ENCODE measurements around the gene KCNAB1. TPM values are rescaled to one million over a fixed set of nuclear protein-coding genes. Genes with fewer than 3 reads are reported as not detected.

The KCNAB1 gene
- total and polyA plus RNA-seq, 2 of the 8 experiments (the other 6 are each of a cell fraction or from before 2014, with no cell fraction given), result 0.51 to 2.3 TPM

DNA sequence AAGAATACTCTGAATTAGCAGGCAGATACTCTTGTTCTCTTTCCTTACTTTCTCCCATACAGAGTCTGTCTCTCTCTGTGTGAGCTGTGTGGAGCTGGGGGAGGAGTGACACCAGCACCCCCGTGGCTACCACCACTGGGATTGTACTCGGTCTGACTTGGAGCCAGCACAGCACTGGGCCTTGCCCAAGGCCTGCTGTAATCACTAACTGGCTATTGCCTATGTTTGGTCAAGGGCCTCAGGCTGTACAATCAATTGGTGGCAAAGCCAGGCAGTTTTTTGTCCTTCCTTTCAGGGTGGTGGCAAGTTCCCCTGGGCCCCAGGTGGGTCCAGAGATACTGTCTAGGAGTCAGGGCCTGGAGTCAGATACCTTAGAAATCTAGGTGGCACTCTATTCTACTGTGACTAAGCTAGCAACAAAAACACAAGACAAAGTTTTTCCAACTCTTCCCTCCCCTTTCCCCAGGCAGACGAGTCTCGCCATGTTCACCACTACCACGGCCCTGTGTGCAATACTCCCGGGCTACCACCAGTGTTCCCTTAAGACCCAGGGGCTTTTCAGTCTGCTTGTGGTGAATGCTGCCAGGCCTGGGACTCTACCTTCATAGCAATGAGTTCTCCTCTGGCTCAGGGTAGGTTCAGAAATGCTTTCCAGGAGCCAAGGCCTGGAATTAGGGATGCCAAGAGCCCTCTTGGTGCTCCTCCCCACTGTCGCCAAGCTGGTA is 151.8 kb downstream of the KCNAB1 start:
- Histone ChIP-seq H3K9me3 (ENCODE audit: insufficient read depth in 2 of 2, low read depth in 1 of 2, low read length in 1 of 2) (no peaks in the 10 kb centered on the region), H2BK20ac (ENCODE audit: low read length) (no peak overlapping the region), H3K18ac (ENCODE audit: extremely low read depth, low read length) (no peak overlapping the region), H2BK5ac (ENCODE audit: low read depth, low read length) (no peak overlapping the region), H4K91ac (replicated peaks; ENCODE audit: insufficient read length, low read length) (no peak overlapping the region), H3K4ac (replicated peaks; ENCODE audit: insufficient read length, low read depth, low read length) (no peak overlapping the region), H4K5ac (ENCODE audit: insufficient read length, low read depth, low read length) (no peak overlapping the region), H3K27ac (ENCODE audit: low read depth, low read length) (no peak overlapping the region), H3K9ac (replicated peaks in 1 of 4; ENCODE audit: extremely low read depth in 1 of 4, low read depth in 3 of 4, low read length in 3 of 4) (no peak overlapping the region), H2AK5ac (ENCODE audit: low read depth, low read length) (no peak overlapping the region), H2BK120ac (replicated peaks; ENCODE audit: low read depth, low read length) (no peak overlapping the region), H2BK12ac (ENCODE audit: low read depth, low read length) (no peak overlapping the region), H3K79me2 (ENCODE audit: control insufficient read depth in 1 of 2, insufficient read depth in 2 of 2, low read length in 2 of 2) (no peaks in the 10 kb centered on the region), H3K23me2 (ENCODE audit: low read depth, low read length) (no peaks in the 10 kb centered on the region), H2AFZ (ENCODE audit: low read length) (0 out of 2 replicates have a peak overlapping the region, but pooled peaks have one; percentile 57), H4K20me1 (replicated peaks in 1 of 2; ENCODE audit: control insufficient read depth in 1 of 2, insufficient read depth in 2 of 2, low read length in 2 of 2) (no peaks in the 10 kb centered on the region), H3K4me1 (replicated peaks in 1 of 4; ENCODE audit: control insufficient read depth in 3 of 4, insufficient read depth in 4 of 4, low read length in 3 of 4) (no peaks in the 10 kb centered on the region), H4K8ac (ENCODE audit: extremely low read depth, insufficient read depth, low read length) (no peak overlapping the region), H3K4me2 (ENCODE audit: insufficient read depth in 1 of 2, low read depth in 2 of 2, low read length in 2 of 2) (no peak overlapping the region), H3K14ac (ENCODE audit: insufficient read length) (no peak overlapping the region), H3K27me3 (replicated peaks in 1 of 4; ENCODE audit: control insufficient read depth in 3 of 4, extremely low read depth in 1 of 4, insufficient read depth in 3 of 4, low read length in 3 of 4) (no peaks in the 10 kb centered on the region), H3K36me3 (ENCODE audit: control insufficient read depth in 2 of 4, insufficient read depth in 4 of 4, low read length in 3 of 4) (no peaks in the 10 kb centered on the region), H3K23ac (ENCODE audit: insufficient read length) (no peak overlapping the region), H3K56ac (replicated peaks; ENCODE audit: insufficient read length, low read depth, low read length) (no peak overlapping the region), H2BK15ac (ENCODE audit: low read length) (no peak overlapping the region), H3K4me3 (ENCODE audit: extremely low read depth in 1 of 4, insufficient read depth in 2 of 4, low read depth in 3 of 4, low read length in 4 of 4) (no peak overlapping the region), H3K79me1 (ENCODE audit: low read depth, low read length) (no peaks in the 10 kb centered on the region)
- ChIA-PET CTCF (ENCODE audit: partially characterized antibody) (interaction anchor here (0.7 to 1.8 kb wide), 8 partner anchors 10 to 856 kb away, joined by 3 to 7 read pairs (median 4); no protein-coding TSS in a partner anchor), POLR2A (ENCODE audit: partially characterized antibody) (no interaction called here)
- 92% methylated on average over 7 of the region's 7 CpGs; no CpG with 5 or more reads in 1 of the 2 experiments for WGBS, 2 experiments (ENCODE audit: extremely low coverage in 1 of 2, insufficient coverage in 1 of 2, insufficient read length in 1 of 2, insufficient replicate concordance in 2 of 2, low coverage in 1 of 2, low lambda C conversion rate in 2 of 2, missing lambda C conversion rate in 1 of 2)
- FAIRE-seq, result no peak
- DNase-seq (ENCODE audit: low read depth in 1 of 2, low spot score in 2 of 2), result no peak
- TF ChIP-seq RAD21 (IDR thresholded peaks at IDR 0.05 in 1 of 2, conservative IDR thresholded peaks at IDR 0.05 in 1 of 2; ENCODE audit: low read depth in 2 of 2, low read length in 2 of 2) (peak in 1 of 2 experiments; percentile 12; a peak in 1 of 4 replicates), TAF7 (optimal IDR thresholded peaks at IDR 0.05; ENCODE audit: borderline replicate concordance, low read depth, low read length) (no peak)
- TF ChIP-seq, protein P1, sequence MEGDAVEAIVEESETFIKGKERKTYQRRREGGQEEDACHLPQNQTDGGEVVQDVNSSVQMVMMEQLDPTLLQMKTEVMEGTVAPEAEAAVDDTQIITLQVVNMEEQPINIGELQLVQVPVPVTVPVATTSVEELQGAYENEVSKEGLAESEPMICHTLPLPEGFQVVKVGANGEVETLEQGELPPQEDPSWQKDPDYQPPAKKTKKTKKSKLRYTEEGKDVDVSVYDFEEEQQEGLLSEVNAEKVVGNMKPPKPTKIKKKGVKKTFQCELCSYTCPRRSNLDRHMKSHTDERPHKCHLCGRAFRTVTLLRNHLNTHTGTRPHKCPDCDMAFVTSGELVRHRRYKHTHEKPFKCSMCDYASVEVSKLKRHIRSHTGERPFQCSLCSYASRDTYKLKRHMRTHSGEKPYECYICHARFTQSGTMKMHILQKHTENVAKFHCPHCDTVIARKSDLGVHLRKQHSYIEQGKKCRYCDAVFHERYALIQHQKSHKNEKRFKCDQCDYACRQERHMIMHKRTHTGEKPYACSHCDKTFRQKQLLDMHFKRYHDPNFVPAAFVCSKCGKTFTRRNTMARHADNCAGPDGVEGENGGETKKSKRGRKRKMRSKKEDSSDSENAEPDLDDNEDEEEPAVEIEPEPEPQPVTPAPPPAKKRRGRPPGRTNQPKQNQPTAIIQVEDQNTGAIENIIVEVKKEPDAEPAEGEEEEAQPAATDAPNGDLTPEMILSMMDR (IDR thresholded peaks at IDR 0.05; ENCODE audit: control extremely low read depth in 1 of 3, insufficient read depth in 1 of 3, low read depth in 1 of 3, low read length in 3 of 3), result peak in 2 of 3 experiments; percentile 15 to 25; a peak in 2 of 4 replicates

All from H1 (cell line).